Panc1 (cell line): ENCODE measurements around the gene PDZD8. TPM values are rescaled to one million over a fixed set of nuclear protein-coding genes. Genes with fewer than 3 reads are reported as not detected.

Source experiments
- ATAC-seq: fragments of 200-7000 bp; cut with Tn5 transposase; 2 replicates; pipeline ENCODE4 v1.9.1; 2020; ENCODE audit warnings: mild to moderate bottlenecking, moderate library complexity
- BruUV-seq: library from RNA; stranded (reverse); fragments of 400-500 nt; replicated peaks from 2 replicates; lab custom pipeline; 2021; lab: Mats Ljungman, UMichigan
- CTCF ChIA-PET: fragments of 300-600 bp; sonication (Branson Sonifier 250); formaldehyde crosslinking; loops from one replicate; lab custom pipeline; 2022; ENCODE audit warnings: antibody characterized with exemption; lab: Charles Lee
- POLR2A ChIA-PET: fragments of 300-600 bp; sonication (Branson Sonifier 250); formaldehyde crosslinking; loops from one replicate; lab custom pipeline; 2022; ENCODE audit warnings: antibody characterized with exemption; lab: Charles Lee
- DNase-seq: peaks from one replicate; pipeline ENCODE4 v3.0.0-alpha.2; 2010; ENCODE audit warnings: low read depth, low spot score
- H3K27ac ChIP-seq: 2 replicates; pipeline ENCODE4 v1.5.1; 2011; ENCODE audit warnings: mild to moderate bottlenecking, low read length, inconsistent platforms
- H3K27me3 ChIP-seq: fragments of 200-500 bp; sonication (Bioruptor generic); 2 replicates; pipeline ENCODE4 v1.6.0; 2014; ENCODE audit warnings: low read length, inconsistent platforms; ENCODE audit not compliant: control insufficient read depth, insufficient read depth
- H3K36me3 ChIP-seq: fragments of 200-500 bp; sonication (Bioruptor generic); 2 replicates; pipeline ENCODE4 v1.5.1; 2014; ENCODE audit warnings: inconsistent platforms, mild to moderate bottlenecking, low read length, moderate library complexity; ENCODE audit not compliant: control insufficient read depth, insufficient read depth
- H3K4me1 ChIP-seq: 2 replicates; pipeline ENCODE4 v1.5.1; 2011; ENCODE audit warnings: inconsistent platforms, mild to moderate bottlenecking, low read length, moderate library complexity; ENCODE audit not compliant: control insufficient read depth, insufficient read depth
- H3K4me3 ChIP-seq, 2 experiments: 2 replicates each; pipeline ENCODE4 v1.5.1; 2011 to 2012; ENCODE audit warnings: low read depth in 2 of 2, low read length in 2 of 2, mild to moderate bottlenecking in 2 of 2, inconsistent platforms in 1 of 2, moderate library complexity in 1 of 2
- H3K9me3 ChIP-seq: fragments of 200-500 bp; sonication (Bioruptor generic); 2 replicates; pipeline ENCODE4 v1.5.1; 2014; ENCODE audit warnings: low read depth, mild to moderate bottlenecking, inconsistent platforms, low read length, moderate library complexity; ENCODE audit not compliant: control insufficient read depth, insufficient read depth
- POLR2AphosphoS5 ChIP-seq: IDR thresholded peaks from 2 replicates; pipeline ENCODE4 v1.6.1; 2012; ENCODE audit warnings: mild to moderate bottlenecking, low read depth, low read length, moderate library complexity
- SIN3A ChIP-seq: IDR thresholded peaks from 2 replicates; pipeline ENCODE4 v1.6.1; 2012; ENCODE audit warnings: low read depth, mild to moderate bottlenecking, low read length, moderate library complexity, borderline replicate concordance; ENCODE audit not compliant: insufficient read depth
- TCF7L2 ChIP-seq: IDR thresholded peaks from 2 replicates; pipeline ENCODE4 v1.6.1; 2011; ENCODE audit warnings: mild to moderate bottlenecking, low read depth, low read length, inconsistent platforms
- in situ Hi-C: cut with HindIII; loops from 2 replicates; pipeline ENCODE4 v1.10.0; 2016; ENCODE audit warnings: low sequenced_read_pairs, low pct_unique_long_range_greater_than_20kb
- intact Hi-C: fragments of 100-400 bp; cut with micrococcal nuclease; formaldehyde crosslinking; loops from one replicate; pipeline ENCODE4 v1.10.0; 2022; ENCODE audit not compliant: unreplicated experiment
- total RNA-seq: library from RNA; stranded (reverse); gene quantifications from one replicate; pipeline ENCODE4 v1.2.1, GENCODE V29; 2021; ENCODE audit not compliant: unreplicated experiment
- TF ChIP-seq, protein P1 (sequence below): fragments of 450-650 bp; IDR thresholded peaks from 2 replicates; pipeline ENCODE4 v1.5.1; 2017; ENCODE audit warnings: mild to moderate bottlenecking
- TF ChIP-seq, protein P2 (sequence below), 2 experiments: IDR thresholded peaks; 2 replicates each; pipeline ENCODE4 v1.6.1; 2011 to 2012; ENCODE audit warnings: low read depth in 2 of 2, control low read depth in 1 of 2, low read length in 1 of 2, mild to moderate bottlenecking in 1 of 2, moderate library complexity in 1 of 2; ENCODE audit not compliant: insufficient read depth in 1 of 2

PDZD8 gene
- total RNA-seq, 1 experiment from 2014 or later = 44.7 TPM

DNA sequence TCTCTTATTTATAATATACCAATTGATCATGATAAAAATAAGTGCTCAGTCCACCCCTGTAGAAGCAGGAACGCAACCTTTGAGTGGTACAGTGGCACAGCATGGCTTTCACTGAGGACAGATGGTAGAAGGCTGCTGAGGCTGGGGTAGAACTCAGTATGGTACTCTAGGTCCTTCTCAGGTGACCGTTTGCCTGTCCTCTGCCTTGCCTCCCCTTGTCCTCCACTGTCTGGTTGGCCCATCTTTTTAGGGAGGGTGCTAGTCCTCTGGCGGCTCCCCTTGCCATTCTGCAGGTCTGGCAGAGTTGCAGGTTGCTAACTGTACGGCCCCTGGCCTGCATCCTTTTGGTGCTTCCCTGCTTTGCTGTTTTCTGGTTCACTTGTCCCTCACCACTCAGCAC is 107.0 kb downstream of the PDZD8 start:
- BruUV-seq = no TSS peak
- POLR2A ChIA-PET = no interaction called here

DNA sequence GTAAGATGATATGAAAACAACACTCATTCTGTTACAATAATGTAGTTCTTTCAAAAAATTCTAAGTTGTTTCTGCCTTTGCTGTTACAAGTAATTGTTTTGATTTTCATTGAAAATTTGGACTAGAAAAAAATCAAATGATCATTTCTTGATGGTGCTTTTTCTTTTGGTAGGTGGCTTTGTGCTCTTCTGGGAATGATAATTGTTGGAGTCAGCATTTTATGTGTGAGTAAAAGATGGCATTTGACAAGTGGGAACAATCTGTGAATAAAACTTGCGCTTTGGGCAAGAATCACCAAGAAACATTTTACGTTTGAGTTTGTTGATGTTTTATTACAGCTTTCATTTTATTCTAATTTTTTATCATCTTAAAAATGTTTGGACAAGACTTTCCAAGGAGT is 108.4 kb downstream of the PDZD8 start:
- in situ Hi-C loops = no loop called here

More for the DNA sequence above, 107.0 kb downstream of the PDZD8 start:
- no peak for ATAC-seq
- H3K4me1 ChIP-seq = no peaks in the 10 kb centered on the region
- H3K4me3 ChIP-seq = no peak overlapping the region
- in situ Hi-C loops = no loop called here
- H3K36me3 ChIP-seq = no peaks in the 10 kb centered on the region
- H3K27ac ChIP-seq = no peak overlapping the region
- TF ChIP-seq POLR2AphosphoS5 (no peak), SIN3A (no peak), TCF7L2 (no peak)
- TF ChIP-seq, protein P1, sequence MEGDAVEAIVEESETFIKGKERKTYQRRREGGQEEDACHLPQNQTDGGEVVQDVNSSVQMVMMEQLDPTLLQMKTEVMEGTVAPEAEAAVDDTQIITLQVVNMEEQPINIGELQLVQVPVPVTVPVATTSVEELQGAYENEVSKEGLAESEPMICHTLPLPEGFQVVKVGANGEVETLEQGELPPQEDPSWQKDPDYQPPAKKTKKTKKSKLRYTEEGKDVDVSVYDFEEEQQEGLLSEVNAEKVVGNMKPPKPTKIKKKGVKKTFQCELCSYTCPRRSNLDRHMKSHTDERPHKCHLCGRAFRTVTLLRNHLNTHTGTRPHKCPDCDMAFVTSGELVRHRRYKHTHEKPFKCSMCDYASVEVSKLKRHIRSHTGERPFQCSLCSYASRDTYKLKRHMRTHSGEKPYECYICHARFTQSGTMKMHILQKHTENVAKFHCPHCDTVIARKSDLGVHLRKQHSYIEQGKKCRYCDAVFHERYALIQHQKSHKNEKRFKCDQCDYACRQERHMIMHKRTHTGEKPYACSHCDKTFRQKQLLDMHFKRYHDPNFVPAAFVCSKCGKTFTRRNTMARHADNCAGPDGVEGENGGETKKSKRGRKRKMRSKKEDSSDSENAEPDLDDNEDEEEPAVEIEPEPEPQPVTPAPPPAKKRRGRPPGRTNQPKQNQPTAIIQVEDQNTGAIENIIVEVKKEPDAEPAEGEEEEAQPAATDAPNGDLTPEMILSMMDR = no peak
- TF ChIP-seq, protein P2, sequence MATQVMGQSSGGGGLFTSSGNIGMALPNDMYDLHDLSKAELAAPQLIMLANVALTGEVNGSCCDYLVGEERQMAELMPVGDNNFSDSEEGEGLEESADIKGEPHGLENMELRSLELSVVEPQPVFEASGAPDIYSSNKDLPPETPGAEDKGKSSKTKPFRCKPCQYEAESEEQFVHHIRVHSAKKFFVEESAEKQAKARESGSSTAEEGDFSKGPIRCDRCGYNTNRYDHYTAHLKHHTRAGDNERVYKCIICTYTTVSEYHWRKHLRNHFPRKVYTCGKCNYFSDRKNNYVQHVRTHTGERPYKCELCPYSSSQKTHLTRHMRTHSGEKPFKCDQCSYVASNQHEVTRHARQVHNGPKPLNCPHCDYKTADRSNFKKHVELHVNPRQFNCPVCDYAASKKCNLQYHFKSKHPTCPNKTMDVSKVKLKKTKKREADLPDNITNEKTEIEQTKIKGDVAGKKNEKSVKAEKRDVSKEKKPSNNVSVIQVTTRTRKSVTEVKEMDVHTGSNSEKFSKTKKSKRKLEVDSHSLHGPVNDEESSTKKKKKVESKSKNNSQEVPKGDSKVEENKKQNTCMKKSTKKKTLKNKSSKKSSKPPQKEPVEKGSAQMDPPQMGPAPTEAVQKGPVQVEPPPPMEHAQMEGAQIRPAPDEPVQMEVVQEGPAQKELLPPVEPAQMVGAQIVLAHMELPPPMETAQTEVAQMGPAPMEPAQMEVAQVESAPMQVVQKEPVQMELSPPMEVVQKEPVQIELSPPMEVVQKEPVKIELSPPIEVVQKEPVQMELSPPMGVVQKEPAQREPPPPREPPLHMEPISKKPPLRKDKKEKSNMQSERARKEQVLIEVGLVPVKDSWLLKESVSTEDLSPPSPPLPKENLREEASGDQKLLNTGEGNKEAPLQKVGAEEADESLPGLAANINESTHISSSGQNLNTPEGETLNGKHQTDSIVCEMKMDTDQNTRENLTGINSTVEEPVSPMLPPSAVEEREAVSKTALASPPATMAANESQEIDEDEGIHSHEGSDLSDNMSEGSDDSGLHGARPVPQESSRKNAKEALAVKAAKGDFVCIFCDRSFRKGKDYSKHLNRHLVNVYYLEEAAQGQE (IDR thresholded peaks at IDR 0.05; ENCODE audit: insufficient read depth in 1 of 2, low read depth in 2 of 2, low read length in 1 of 2) = no peak
- intact Hi-C loops = no loop called here
- no peaks in the 10 kb centered on the region for H3K9me3 ChIP-seq
- DNase-seq = no peak
- CTCF ChIA-PET = no interaction called here
- no peaks in the 10 kb centered on the region for H3K27me3 ChIP-seq

More for the DNA sequence above, 108.4 kb downstream of the PDZD8 start:
- TF ChIP-seq POLR2AphosphoS5 (no peak), SIN3A (no peak), TCF7L2 (no peak)
- TF ChIP-seq, protein P1 = no peak
- TF ChIP-seq, protein P2 (IDR thresholded peaks at IDR 0.05; ENCODE audit: insufficient read depth in 1 of 2, low read depth in 2 of 2, low read length in 1 of 2) = no peak
- CTCF ChIA-PET = no interaction called here
- intact Hi-C loops = no loop called here
- Histone ChIP-seq H3K27ac (no peak overlapping the region), H3K27me3 (no peaks in the 10 kb centered on the region), H3K4me1 (no peaks in the 10 kb centered on the region), H3K4me3 (no peak overlapping the region), H3K36me3 (no peaks in the 10 kb centered on the region), H3K9me3 (no peaks in the 10 kb centered on the region)
- POLR2A ChIA-PET = no interaction called here
- no peak for ATAC-seq
- BruUV-seq = no TSS peak
- DNase-seq = no peak
